WTC11 (cell line): ENCODE results near the gene STXBP6. TPM values are rescaled to one million over a fixed set of nuclear protein-coding genes. Genes with fewer than 3 reads are reported as not detected.

ENCODE experiments used
- ATAC-seq: fragments of 200-7000 bp; cut with Tn5 transposase; 2 replicates; pipeline ENCODE4 v1.10.0; 2021; ENCODE audit warnings: mild to moderate bottlenecking, moderate library complexity
- CTCF ChIA-PET: fragments of 300-600 bp; sonication (Branson Sonifier 250); formaldehyde crosslinking; loops from one replicate; lab custom pipeline; 2021; ENCODE audit warnings: antibody characterized with exemption; lab: Charles Lee
- POLR2A ChIA-PET: fragments of 350-600 bp; sonication (Branson Sonifier 250); formaldehyde crosslinking; loops from one replicate; lab custom pipeline; 2021; ENCODE audit warnings: antibody characterized with exemption; lab: Charles Lee
- DNase-seq: peaks from one replicate; pipeline ENCODE4 v3.0.0; 2021; ENCODE audit warnings: low spot score
- H3K27ac Mint-ChIP-seq: 2 replicates; pipeline ENCODE4 v1.8.0; 2021; ENCODE audit warnings: mixed read lengths
- H3K27me3 Mint-ChIP-seq: 2 replicates; pipeline ENCODE4 v1.8.0; 2021; ENCODE audit warnings: low read depth, mild to moderate bottlenecking, moderate library complexity, mixed read lengths
- H3K36me3 Mint-ChIP-seq: 2 replicates; pipeline ENCODE4 v1.8.0; 2021; ENCODE audit warnings: mixed read lengths
- H3K4me1 Mint-ChIP-seq: 2 replicates; pipeline ENCODE4 v1.8.0; 2022; ENCODE audit warnings: mixed read lengths
- H3K4me3 Mint-ChIP-seq: 2 replicates; pipeline ENCODE4 v1.8.0; 2021; ENCODE audit warnings: mild to moderate bottlenecking, moderate library complexity, mixed read lengths
- H3K9me3 Mint-ChIP-seq: 2 replicates; pipeline ENCODE4 v1.8.0; 2021; ENCODE audit warnings: mixed read lengths
- ATF1 ChIP-seq: sonication (generic); formaldehyde crosslinking; IDR thresholded peaks from 2 replicates; pipeline ENCODE4 v1.8.1; 2023; ENCODE audit warnings: mild to moderate bottlenecking, moderate library complexity, missing genetic modification reagents
- E2F5 ChIP-seq: sonication (generic); formaldehyde crosslinking; IDR thresholded peaks from 2 replicates; pipeline ENCODE4 v1.8.1; 2022; ENCODE audit warnings: mild to moderate bottlenecking, moderate library complexity, missing genetic modification reagents
- ESRRA ChIP-seq: sonication (generic); formaldehyde crosslinking; IDR thresholded peaks from 2 replicates; pipeline ENCODE4 v1.8.1; 2022; ENCODE audit warnings: mild to moderate bottlenecking, missing genetic modification reagents, borderline replicate concordance
- FOXP1 ChIP-seq: sonication (generic); formaldehyde crosslinking; IDR thresholded peaks from 2 replicates; pipeline ENCODE4 v1.8.0; 2022; ENCODE audit warnings: missing genetic modification reagents, mild to moderate bottlenecking, moderate library complexity, borderline replicate concordance
- FOXP4 ChIP-seq: sonication (generic); formaldehyde crosslinking; IDR thresholded peaks from 2 replicates; pipeline ENCODE4 v1.8.0; 2022; ENCODE audit warnings: mild to moderate bottlenecking, missing genetic modification reagents
- GTF2I ChIP-seq: fragments of 250-450 bp; sonication (Bioruptor Pico); conservative IDR thresholded peaks from 2 replicates; pipeline ENCODE4 v1.4.0; 2021; ENCODE audit warnings: mild to moderate bottlenecking
- MYBL2 ChIP-seq: sonication (generic); formaldehyde crosslinking; IDR thresholded peaks from 2 replicates; pipeline ENCODE4 v1.8.1; 2023; ENCODE audit warnings: mild to moderate bottlenecking, moderate library complexity, missing genetic modification reagents
- NR2C2 ChIP-seq: sonication (generic); formaldehyde crosslinking; IDR thresholded peaks from 2 replicates; pipeline ENCODE4 v1.8.0; 2022; ENCODE audit warnings: mild to moderate bottlenecking, missing genetic modification reagents
- RELA ChIP-seq: sonication (generic); formaldehyde crosslinking; IDR thresholded peaks from 2 replicates; pipeline ENCODE4 v1.8.1; 2022; ENCODE audit warnings: missing genetic modification reagents, mild to moderate bottlenecking, borderline replicate concordance
- SOX15 ChIP-seq: fragments of 250-450 bp; sonication (Bioruptor Pico); IDR thresholded peaks from 2 replicates; pipeline ENCODE4 v1.9.0; 2021; ENCODE audit warnings: mild to moderate bottlenecking
- STAT6 ChIP-seq: sonication (generic); formaldehyde crosslinking; conservative IDR thresholded peaks from 2 replicates; pipeline ENCODE4 v1.8.1; 2023; ENCODE audit warnings: mild to moderate bottlenecking, low read depth, missing genetic modification reagents, moderate library complexity
- TP53 ChIP-seq: sonication (generic); formaldehyde crosslinking; IDR thresholded peaks from 2 replicates; pipeline ENCODE4 v1.8.1; 2023; ENCODE audit warnings: mild to moderate bottlenecking, missing genetic modification reagents
- USF2 ChIP-seq: sonication (generic); formaldehyde crosslinking; IDR thresholded peaks from 2 replicates; pipeline ENCODE4 v1.8.1; 2023; ENCODE audit warnings: mild to moderate bottlenecking, missing genetic modification reagents, moderate library complexity
- ZNF219 ChIP-seq: sonication (generic); formaldehyde crosslinking; IDR thresholded peaks from 2 replicates; pipeline ENCODE4 v1.8.0; 2023; ENCODE audit warnings: missing genetic modification reagents, mild to moderate bottlenecking, borderline replicate concordance
- ZNF232 ChIP-seq: sonication (generic); formaldehyde crosslinking; IDR thresholded peaks from 2 replicates; pipeline ENCODE4 v1.8.0; 2022; ENCODE audit warnings: mild to moderate bottlenecking, missing genetic modification reagents
- ZNF416 ChIP-seq: fragments of 250-450 bp; sonication (Bioruptor Pico); IDR thresholded peaks from 2 replicates; pipeline ENCODE4 v1.9.0; 2021; ENCODE audit warnings: mild to moderate bottlenecking, inconsistent platforms
- ZNF532 ChIP-seq: fragments of 250-450 bp; sonication (Bioruptor Pico); IDR thresholded peaks from 2 replicates; pipeline ENCODE4 v1.9.0; 2021; ENCODE audit warnings: mild to moderate bottlenecking, borderline replicate concordance
- ZNF671 ChIP-seq: fragments of 250-450 bp; sonication (Bioruptor Pico); IDR thresholded peaks from 2 replicates; pipeline ENCODE4 v1.8.0; 2021; ENCODE audit warnings: mild to moderate bottlenecking
- total RNA-seq: library from RNA; stranded (reverse); gene quantifications from 3 replicates; pipeline ENCODE4 v1.2.3, GENCODE V29; 2021

STXBP6 gene
- total RNA-seq, 1 experiment from 2014 or later: 4.2 TPM

- H3K36me3 Mint-ChIP-seq: no peaks in the 10 kb centered on the region
- CTCF ChIA-PET: no interaction called here
- H3K4me1 Mint-ChIP-seq: peaks cover 16% of the 10 kb centered on the region
- H3K9me3 Mint-ChIP-seq: no peaks in the 10 kb centered on the region
- no peaks in the 10 kb centered on the region for H3K27me3 Mint-ChIP-seq
- DNase-seq (no peak), ATAC-seq (no peak)
- H3K27ac Mint-ChIP-seq: no peak overlapping the region
- TF ChIP-seq ZNF416 (CRISPR knock-in tag) (no peak), ZNF219 (no peak), ZNF232 (no peak), ESRRA (CRISPR knock-in tag) (no peak), RELA (no peak), STAT6 (CRISPR knock-in tag) (no peak), ZNF532 (no peak), GTF2I (CRISPR knock-in tag) (no peak), MYBL2 (CRISPR knock-in tag) (no peak), ATF1 (CRISPR knock-in tag) (no peak), FOXP4 (CRISPR knock-in tag) (no peak), ZNF671 (CRISPR knock-in tag) (no peak), TP53 (CRISPR knock-in tag) (no peak), E2F5 (CRISPR knock-in tag) (no peak), FOXP1 (CRISPR knock-in tag) (no peak), NR2C2 (CRISPR knock-in tag) (no peak), SOX15 (CRISPR knock-in tag) (no peak), USF2 (CRISPR knock-in tag) (no peak)
- POLR2A ChIA-PET: no interaction called here
- H3K4me3 Mint-ChIP-seq: no peak overlapping the region
Measured at GRCh38 chr14:24960816-24961215, 89.1 kb downstream of the STXBP6 start.
